ENCODE measurements around the gene TSPAN19.
"Not testable (repeated sequence)": the region's sequence is repeated elsewhere in the genome, so short reads cannot be mapped to it uniquely, and the experiment has no call there.

Gene TSPAN19

GRCh38 chr12:85005047-85005446, 31.0 kb downstream of the TSPAN19 start:
- POLR2A ChIA-PET = not testable (repeated sequence)

GRCh38 chr12:85004204-85004603, 31.9 kb downstream of the TSPAN19 start:
- H3K27me3 ChIP-seq (replicated peaks in 2 of 5; ENCODE audit: control insufficient read depth in 4 of 5, insufficient read depth in 5 of 5, low read length in 4 of 5) = no peaks in the 10 kb centered on the region
- no peak overlapping the region for H3K4me3 ChIP-seq (ENCODE audit: control insufficient read depth in 1 of 7, extremely low read depth in 1 of 7, insufficient read depth in 4 of 7, low read depth in 2 of 7, low read length in 6 of 7)
- H3K27ac ChIP-seq (ENCODE audit: insufficient read depth in 1 of 2, low read depth in 1 of 2, low read length in 2 of 2, poor library complexity in 1 of 2, severe bottlenecking in 2 of 2) = no peak overlapping the region
- no peaks in the 10 kb centered on the region for H3K36me3 ChIP-seq (ENCODE audit: control insufficient read depth in 4 of 4, insufficient read depth in 4 of 4, low read length in 3 of 4)
- POLR2A ChIA-PET = no interaction called here
- no peaks in the 10 kb centered on the region for H3K9me3 ChIP-seq (ENCODE audit: control extremely low read depth in 1 of 5, control insufficient read depth in 4 of 5, insufficient read depth in 2 of 5, low read depth in 1 of 5, low read length in 4 of 5)
- no peaks in the 10 kb centered on the region for H3K4me1 ChIP-seq (ENCODE audit: control extremely low read depth in 1 of 4, control insufficient read depth in 4 of 4, insufficient read depth in 4 of 4, low read length in 3 of 4)
- no peak for DNase-seq
- CTCF ChIA-PET = no interaction called here

More at GRCh38 chr12:85005047-85005446, 31.0 kb downstream of the TSPAN19 start:
- H3K27ac ChIP-seq (ENCODE audit: insufficient read depth in 1 of 2, low read depth in 1 of 2, low read length in 2 of 2, poor library complexity in 1 of 2, severe bottlenecking in 2 of 2); H3K36me3 ChIP-seq (ENCODE audit: control insufficient read depth in 4 of 4, insufficient read depth in 4 of 4, low read length in 3 of 4); DNase-seq; H3K4me1 ChIP-seq (ENCODE audit: control extremely low read depth in 1 of 4, control insufficient read depth in 4 of 4, insufficient read depth in 4 of 4, low read length in 3 of 4); H3K4me3 ChIP-seq (ENCODE audit: control insufficient read depth in 1 of 7, extremely low read depth in 1 of 7, insufficient read depth in 4 of 7, low read depth in 2 of 7, low read length in 6 of 7); H3K9me3 ChIP-seq (ENCODE audit: control extremely low read depth in 1 of 5, control insufficient read depth in 4 of 5, insufficient read depth in 2 of 5, low read depth in 1 of 5, low read length in 4 of 5); H3K27me3 ChIP-seq (replicated peaks in 2 of 5; ENCODE audit: control insufficient read depth in 4 of 5, insufficient read depth in 5 of 5, low read length in 4 of 5); CTCF ChIA-PET: not testable (repeated sequence)
- 75% methylated on average over 2 of the region's 2 CpGs for WGBS (ENCODE audit: insufficient coverage)

- H3K9me3 ChIP-seq (ENCODE audit: control extremely low read depth in 1 of 5, control insufficient read depth in 4 of 5, insufficient read depth in 2 of 5, low read depth in 1 of 5, low read length in 4 of 5) = no peaks in the 10 kb centered on the region
- no peaks in the 10 kb centered on the region for H3K27me3 ChIP-seq (replicated peaks in 2 of 5; ENCODE audit: control insufficient read depth in 4 of 5, insufficient read depth in 5 of 5, low read length in 4 of 5)
- H3K4me1 ChIP-seq (ENCODE audit: control extremely low read depth in 1 of 4, control insufficient read depth in 4 of 4, insufficient read depth in 4 of 4, low read length in 3 of 4) = no peaks in the 10 kb centered on the region
- no peak for DNase-seq
- H3K27ac ChIP-seq (ENCODE audit: insufficient read depth in 1 of 2, low read depth in 1 of 2, low read length in 2 of 2, poor library complexity in 1 of 2, severe bottlenecking in 2 of 2) = no peak overlapping the region
- H3K36me3 ChIP-seq (ENCODE audit: control insufficient read depth in 4 of 4, insufficient read depth in 4 of 4, low read length in 3 of 4) = no peaks in the 10 kb centered on the region
- H3K4me3 ChIP-seq (ENCODE audit: control insufficient read depth in 1 of 7, extremely low read depth in 1 of 7, insufficient read depth in 4 of 7, low read depth in 2 of 7, low read length in 6 of 7) = no peak overlapping the region
- POLR2A ChIA-PET = no interaction called here
- CTCF ChIA-PET = interaction anchor here (1.0 kb wide), 1 partner anchor 28 kb away, joined by 3 read pairs; no protein-coding TSS in a partner anchor
- 100% methylated on average over 1 of the region's 3 CpGs for WGBS (ENCODE audit: insufficient coverage)
These were observed 33.2 kb downstream of the TSPAN19 start for GRCh38 chr12:85002778-85003296.

- POLR2A ChIA-PET = no interaction called here
- H3K9me3 ChIP-seq (ENCODE audit: control extremely low read depth in 1 of 5, control insufficient read depth in 4 of 5, insufficient read depth in 2 of 5, low read depth in 1 of 5, low read length in 4 of 5) = no peaks in the 10 kb centered on the region
- H3K27me3 ChIP-seq (replicated peaks in 2 of 5; ENCODE audit: control insufficient read depth in 4 of 5, insufficient read depth in 5 of 5, low read length in 4 of 5) = no peaks in the 10 kb centered on the region
- no peaks in the 10 kb centered on the region for H3K36me3 ChIP-seq (ENCODE audit: control insufficient read depth in 4 of 4, insufficient read depth in 4 of 4, low read length in 3 of 4)
- no peaks in the 10 kb centered on the region for H3K4me1 ChIP-seq (ENCODE audit: control extremely low read depth in 1 of 4, control insufficient read depth in 4 of 4, insufficient read depth in 4 of 4, low read length in 3 of 4)
- DNase-seq = no peak
- H3K27ac ChIP-seq (ENCODE audit: insufficient read depth in 1 of 2, low read depth in 1 of 2, low read length in 2 of 2, poor library complexity in 1 of 2, severe bottlenecking in 2 of 2) = no peak overlapping the region
- WGBS (ENCODE audit: insufficient coverage) = 100% methylated on average over 1 of the region's 2 CpGs
- CTCF ChIA-PET = no interaction called here
- no peak overlapping the region for H3K4me3 ChIP-seq (ENCODE audit: control insufficient read depth in 1 of 7, extremely low read depth in 1 of 7, insufficient read depth in 4 of 7, low read depth in 2 of 7, low read length in 6 of 7)
These were observed 35.3 kb downstream of the TSPAN19 start for GRCh38 chr12:85000729-85001128.

GRCh38 chr12:84998341-84998740, 37.7 kb downstream of the TSPAN19 start:
- ChIA-PET POLR2A (no interaction called here), CTCF (interaction anchor here (0.7 kb wide), 1 partner anchor 49 kb away, joined by 3 read pairs; no protein-coding TSS in a partner anchor)
- DNase-seq = no peak
- H3K9me3 ChIP-seq (ENCODE audit: control extremely low read depth in 1 of 5, control insufficient read depth in 4 of 5, insufficient read depth in 2 of 5, low read depth in 1 of 5, low read length in 4 of 5) = no peaks in the 10 kb centered on the region
- no peaks in the 10 kb centered on the region for H3K27me3 ChIP-seq (replicated peaks in 2 of 5; ENCODE audit: control insufficient read depth in 4 of 5, insufficient read depth in 5 of 5, low read length in 4 of 5)
- no peaks in the 10 kb centered on the region for H3K36me3 ChIP-seq (ENCODE audit: control insufficient read depth in 4 of 4, insufficient read depth in 4 of 4, low read length in 3 of 4)
- no peak overlapping the region for H3K27ac ChIP-seq (ENCODE audit: insufficient read depth in 1 of 2, low read depth in 1 of 2, low read length in 2 of 2, poor library complexity in 1 of 2, severe bottlenecking in 2 of 2)
- no peaks in the 10 kb centered on the region for H3K4me1 ChIP-seq (ENCODE audit: control extremely low read depth in 1 of 4, control insufficient read depth in 4 of 4, insufficient read depth in 4 of 4, low read length in 3 of 4)
- H3K4me3 ChIP-seq (ENCODE audit: control insufficient read depth in 1 of 7, extremely low read depth in 1 of 7, insufficient read depth in 4 of 7, low read depth in 2 of 7, low read length in 6 of 7) = no peak overlapping the region

GRCh38 chr12:84996759-84997158, 39.3 kb downstream of the TSPAN19 start:
- Histone ChIP-seq H3K9me3 (ENCODE audit: control extremely low read depth in 1 of 5, control insufficient read depth in 4 of 5, insufficient read depth in 2 of 5, low read depth in 1 of 5, low read length in 4 of 5) (no peaks in the 10 kb centered on the region), H3K27ac (ENCODE audit: insufficient read depth in 1 of 2, low read depth in 1 of 2, low read length in 2 of 2, poor library complexity in 1 of 2, severe bottlenecking in 2 of 2) (no peak overlapping the region), H3K36me3 (ENCODE audit: control insufficient read depth in 4 of 4, insufficient read depth in 4 of 4, low read length in 3 of 4) (no peaks in the 10 kb centered on the region), H3K4me3 (ENCODE audit: control insufficient read depth in 1 of 7, extremely low read depth in 1 of 7, insufficient read depth in 4 of 7, low read depth in 2 of 7, low read length in 6 of 7) (no peak overlapping the region), H3K27me3 (replicated peaks in 2 of 5; ENCODE audit: control insufficient read depth in 4 of 5, insufficient read depth in 5 of 5, low read length in 4 of 5) (no peaks in the 10 kb centered on the region), H3K4me1 (ENCODE audit: control extremely low read depth in 1 of 4, control insufficient read depth in 4 of 4, insufficient read depth in 4 of 4, low read length in 3 of 4) (no peaks in the 10 kb centered on the region)
- WGBS (ENCODE audit: insufficient coverage) = no CpG with 5 or more reads among the region's 1 CpG
- ChIA-PET POLR2A (no interaction called here), CTCF (no interaction called here)
- no peak for DNase-seq

GRCh38 chr12:84995641-84996040, 40.4 kb downstream of the TSPAN19 start:
- no peaks in the 10 kb centered on the region for H3K36me3 ChIP-seq (ENCODE audit: control insufficient read depth in 4 of 4, insufficient read depth in 4 of 4, low read length in 3 of 4)
- POLR2A ChIA-PET = interaction anchor here (0.5 kb wide), 1 partner anchor 174 kb away, joined by 3 read pairs; no protein-coding TSS in a partner anchor
- H3K4me3 ChIP-seq (ENCODE audit: control insufficient read depth in 1 of 7, extremely low read depth in 1 of 7, insufficient read depth in 4 of 7, low read depth in 2 of 7, low read length in 6 of 7) = no peak overlapping the region
- H3K9me3 ChIP-seq (ENCODE audit: control extremely low read depth in 1 of 5, control insufficient read depth in 4 of 5, insufficient read depth in 2 of 5, low read depth in 1 of 5, low read length in 4 of 5) = no peaks in the 10 kb centered on the region
- H3K4me1 ChIP-seq (ENCODE audit: control extremely low read depth in 1 of 4, control insufficient read depth in 4 of 4, insufficient read depth in 4 of 4, low read length in 3 of 4) = no peaks in the 10 kb centered on the region
- H3K27ac ChIP-seq (ENCODE audit: insufficient read depth in 1 of 2, low read depth in 1 of 2, low read length in 2 of 2, poor library complexity in 1 of 2, severe bottlenecking in 2 of 2) = no peak overlapping the region
- no peaks in the 10 kb centered on the region for H3K27me3 ChIP-seq (replicated peaks in 2 of 5; ENCODE audit: control insufficient read depth in 4 of 5, insufficient read depth in 5 of 5, low read length in 4 of 5)
- no peak for DNase-seq
- CTCF ChIA-PET = no interaction called here
- WGBS (ENCODE audit: insufficient coverage) = no CpG with 5 or more reads among the region's 2 CpGs
